Measurements from ENCODE around the gene DTNBP1. TPM values are rescaled to one million over a fixed set of nuclear protein-coding genes. Genes with fewer than 3 reads are reported as not detected.

DTNBP1 gene
- total RNA-seq, 2 experiments from 2014 or later, result 9.8 to 28.0 TPM

- POLR2A ChIA-PET, result no interaction called here
- no peaks in the 10 kb centered on the region for H3K79me2 ChIP-seq (ENCODE audit: insufficient read depth, low read depth, low read length)
- BruUV-seq (replicated peaks), result no TSS peak
These were observed 178.0 kb downstream of the DTNBP1 start for GRCh38 chr6:15484821-15485220.

GRCh38 chr6:15484140-15484539 lies 178.7 kb downstream of the DTNBP1 start:
- no peak for TF ChIP-seq CTCF (conservative IDR thresholded peaks at IDR 0.05; ENCODE audit: low read length)
- no peak for TF ChIP-seq EZH2phosphoT487 (IDR thresholded peaks at IDR 0.05; ENCODE audit: borderline replicate concordance, low read depth, low read length)
- no peak overlapping the region for H3K4me3 ChIP-seq (ENCODE audit: low read depth, low read length, poor library complexity, severe bottlenecking)
- H3K27ac ChIP-seq (ENCODE audit: low read depth, low read length, poor library complexity, severe bottlenecking), result no peak overlapping the region
- no peaks in the 10 kb centered on the region for H3K9me3 ChIP-seq (ENCODE audit: low read length)
- DNase-seq (ENCODE audit: low spot score), result no peak
- H3K4me2 ChIP-seq (ENCODE audit: low read length), result no peak overlapping the region
- peaks cover 13% of the 10 kb centered on the region; the same call in 1 of the 2 replicates for H3K36me3 ChIP-seq (ENCODE audit: insufficient read depth, low read length)
- H4K20me1 ChIP-seq (ENCODE audit: insufficient read depth, low read length), result no peaks in the 10 kb centered on the region
- no peaks in the 10 kb centered on the region for H3K79me2 ChIP-seq (ENCODE audit: insufficient read depth, low read depth, low read length)
- intact Hi-C loops (cut with micrococcal nuclease; ENCODE audit: unreplicated experiment), result no loop called here
- no peak overlapping the region for H2AFZ ChIP-seq (ENCODE audit: low read length)
- no peaks in the 10 kb centered on the region for H3K4me1 ChIP-seq (ENCODE audit: insufficient read depth, low read length, poor library complexity, severe bottlenecking)
- BruUV-seq (replicated peaks), result no TSS peak
- ChIA-PET POLR2A (no interaction called here), CTCF (ENCODE audit: unreplicated experiment) (no interaction called here)
- no peaks in the 10 kb centered on the region for H3K9me2 ChIP-seq (ENCODE audit: insufficient read depth, low read length)

More at GRCh38 chr6:15484821-15485220, 178.0 kb downstream of the DTNBP1 start:
- H3K27ac ChIP-seq (ENCODE audit: low read depth, low read length, poor library complexity, severe bottlenecking), result no peak overlapping the region
- CTCF ChIA-PET (ENCODE audit: unreplicated experiment), result no interaction called here
- H3K9me3 ChIP-seq (ENCODE audit: low read length), result no peaks in the 10 kb centered on the region
- no peaks in the 10 kb centered on the region for H4K20me1 ChIP-seq (ENCODE audit: insufficient read depth, low read length)
- DNase-seq (ENCODE audit: low spot score), result no peak
- peaks cover 15% of the 10 kb centered on the region; the same call in 1 of the 2 replicates for H3K36me3 ChIP-seq (ENCODE audit: insufficient read depth, low read length)
- H2AFZ ChIP-seq (ENCODE audit: low read length), result no peak overlapping the region
- H3K9me2 ChIP-seq (ENCODE audit: insufficient read depth, low read length), result no peaks in the 10 kb centered on the region
- no peak overlapping the region for H3K4me3 ChIP-seq (ENCODE audit: low read depth, low read length, poor library complexity, severe bottlenecking)
- no peaks in the 10 kb centered on the region for H3K4me1 ChIP-seq (ENCODE audit: insufficient read depth, low read length, poor library complexity, severe bottlenecking)
- no peak overlapping the region for H3K4me2 ChIP-seq (ENCODE audit: low read length)
- TF ChIP-seq EZH2phosphoT487 (IDR thresholded peaks at IDR 0.05; ENCODE audit: borderline replicate concordance, low read depth, low read length), result no peak
- TF ChIP-seq CTCF (conservative IDR thresholded peaks at IDR 0.05; ENCODE audit: low read length), result no peak
- intact Hi-C loops (cut with micrococcal nuclease; ENCODE audit: unreplicated experiment), result no loop called here

- Histone ChIP-seq H2AFZ (ENCODE audit: low read length) (no peak overlapping the region), H3K4me1 (ENCODE audit: insufficient read depth, low read length, poor library complexity, severe bottlenecking) (no peaks in the 10 kb centered on the region), H3K36me3 (ENCODE audit: insufficient read depth, low read length) (peaks cover 3% of the 10 kb centered on the region; the same call in 1 of the 2 replicates), H4K20me1 (ENCODE audit: insufficient read depth, low read length) (no peaks in the 10 kb centered on the region), H3K4me2 (ENCODE audit: low read length) (no peak overlapping the region), H3K9me2 (ENCODE audit: insufficient read depth, low read length) (no peaks in the 10 kb centered on the region), H3K27ac (ENCODE audit: low read depth, low read length, poor library complexity, severe bottlenecking) (no peak overlapping the region), H3K9me3 (ENCODE audit: low read length) (no peaks in the 10 kb centered on the region), H3K4me3 (ENCODE audit: low read depth, low read length, poor library complexity, severe bottlenecking) (no peak overlapping the region), H3K79me2 (ENCODE audit: insufficient read depth, low read depth, low read length) (no peaks in the 10 kb centered on the region)
- POLR2A ChIA-PET, result no interaction called here
- no peak for DNase-seq (ENCODE audit: low spot score)
- CTCF ChIA-PET (ENCODE audit: unreplicated experiment), result no interaction called here
- intact Hi-C loops (cut with micrococcal nuclease; ENCODE audit: unreplicated experiment), result no loop called here
- no TSS peak for BruUV-seq (replicated peaks)
- no peak for TF ChIP-seq EZH2phosphoT487 (IDR thresholded peaks at IDR 0.05; ENCODE audit: borderline replicate concordance, low read depth, low read length)
- TF ChIP-seq CTCF (conservative IDR thresholded peaks at IDR 0.05; ENCODE audit: low read length), result no peak
These were observed 179.8 kb downstream of the DTNBP1 start for GRCh38 chr6:15483060-15483459.

Measured in OCI-LY7 (cell line).